Esophagus squamous epithelium (tissue), 5 donors: Measurements from ENCODE around the gene CCDC81. TPM values are rescaled to one million over a fixed set of nuclear protein-coding genes. Genes with fewer than 3 reads are reported as not detected.

ENCODE experiments used
- DNase-seq: peaks from one replicate; lab custom pipeline; 2025; lab: John Stamatoyannopoulos, UW
- H3K27ac ChIP-seq, 4 donors: fragments of 200-600 bp; sonication (generic); one replicate each; pipeline ENCODE4 v1.5.1; 2016 to 2019; ENCODE audit warnings: mild to moderate bottlenecking in 1 of 4
- H3K27me3 ChIP-seq, 4 donors: fragments of 200-600 bp; sonication (generic); 1 replicate in 3 of 4; 2 replicates in 1 of 4; pipeline versions ENCODE4 v1.5.1 to v1.6.0; 2017 to 2021; ENCODE audit warnings: antibody characterized with exemption in 1 of 4
- H3K36me3 ChIP-seq, 3 donors: fragments of 200-600 bp; sonication (generic); one replicate each; pipeline ENCODE4 v1.5.1; 2016 to 2019
- H3K4me1 ChIP-seq, 3 donors: fragments of 200-600 bp; sonication (generic); one replicate each; pipeline ENCODE4 v1.5.1; 2017 to 2019
- H3K4me3 ChIP-seq, 4 donors: fragments of 200-600 bp; sonication (generic); 1 replicate in 3 of 4; 2 replicates in 1 of 4; pipeline ENCODE4 v1.5.1; 2016 to 2019; ENCODE audit warnings: mild to moderate bottlenecking in 2 of 4, moderate library complexity in 1 of 4
- H3K9me3 ChIP-seq, 3 donors: fragments of 200-600 bp; sonication (generic); one replicate each; pipeline ENCODE4 v1.5.1; 2016 to 2019
- POLR2A ChIP-seq, 4 donors: fragments of 450-650 bp; IDR thresholded peaks; one replicate each; pipeline ENCODE4 v1.6.1; 2017; ENCODE audit warnings: antibody characterized with exemption in 4 of 4, mild to moderate bottlenecking in 4 of 4, moderate library complexity in 3 of 4
- WGBS, 2 donors: methylation state at CpG; one replicate each; pipeline ENCODE4 v1.1.5; 2018; 5-methylcytosine and 5-hydroxymethylcytosine counted together
- intact Hi-C: fragments of 100-400 bp; cut with DNase I; formaldehyde crosslinking; loops from one replicate; pipeline ENCODE4 v1.15.0; 2022
- total RNA-seq, 4 donors: library from RNA; depleted of rRNA; stranded (reverse); fragments of >200 nt; gene quantifications; one replicate each; pipeline ENCODE4 v1.1.0, GENCODE V29; 2016
- TF ChIP-seq, protein P1 (sequence below), 6 experiments: fragments of 450-650 bp in 4 of 6; fragments of 200-600 bp in 2 of 6; sonication (generic) in 2 of 6; IDR thresholded peaks; one replicate each; pipeline ENCODE4 v1.5.1; 2016 to 2019; ENCODE audit warnings: antibody characterized with exemption in 6 of 6, mild to moderate bottlenecking in 4 of 6, moderate library complexity in 4 of 6
- donor health status: DM: yes; HTN: yes; CAD: no.

CCDC81 gene
- total RNA-seq, 4 donors from 2014 or later: 0.23 to 0.66 (median 0.57) TPM; not detected in 1

DNA sequence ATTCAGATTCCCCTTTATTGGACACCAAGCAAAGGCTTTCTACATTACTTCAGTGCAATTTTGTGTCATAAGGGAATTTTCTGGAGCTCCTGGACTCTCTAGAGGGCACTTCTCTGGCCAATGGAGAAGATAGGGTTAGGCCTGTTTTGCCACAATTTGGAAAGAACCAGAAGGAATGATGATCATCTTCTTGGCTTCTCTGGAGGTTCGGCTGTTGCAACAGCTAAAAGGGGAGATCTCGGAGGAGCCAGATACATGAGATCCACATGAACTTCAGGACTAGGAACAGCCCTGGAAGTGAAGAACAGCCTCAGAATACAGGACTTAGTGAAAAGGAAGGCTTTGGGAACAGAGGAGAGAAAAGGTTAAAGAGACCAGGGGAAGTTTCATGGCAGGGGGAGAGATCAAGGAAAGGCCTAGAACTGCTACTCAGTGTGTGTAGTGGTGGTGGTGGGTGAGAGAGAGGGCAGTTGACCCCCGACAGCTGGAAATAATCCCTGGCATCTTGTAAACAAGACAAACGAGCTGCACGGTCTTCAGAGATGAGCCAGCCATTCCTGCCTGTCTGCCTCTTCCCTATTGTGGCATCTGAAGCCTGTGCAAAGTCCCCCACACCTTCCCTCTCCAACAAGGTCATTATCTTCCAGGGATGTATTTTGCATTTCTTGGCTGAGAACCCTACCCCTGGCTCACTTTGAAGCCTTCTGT lies 83.8 kb downstream of the CCDC81 start:
- DNase-seq: no peak
- intact Hi-C loops: loop anchor here (10.0 kb wide), 1 partner anchor 156 kb away; no protein-coding TSS in a partner anchor
- no peaks in the 10 kb centered on the region for H3K27me3 ChIP-seq
- no peaks in the 10 kb centered on the region for H3K9me3 ChIP-seq
- H3K4me1 ChIP-seq: peaks cover 0 to 31% (median 7%) of the 10 kb centered on the region in 3 donors
- H3K36me3 ChIP-seq: no peaks in the 10 kb centered on the region
- 72 to 74% methylated on average over 5 of the region's 5 CpGs for WGBS, 2 donors
- TF ChIP-seq POLR2A (IDR thresholded peaks at IDR 0.05): no peak
- TF ChIP-seq, protein P1, sequence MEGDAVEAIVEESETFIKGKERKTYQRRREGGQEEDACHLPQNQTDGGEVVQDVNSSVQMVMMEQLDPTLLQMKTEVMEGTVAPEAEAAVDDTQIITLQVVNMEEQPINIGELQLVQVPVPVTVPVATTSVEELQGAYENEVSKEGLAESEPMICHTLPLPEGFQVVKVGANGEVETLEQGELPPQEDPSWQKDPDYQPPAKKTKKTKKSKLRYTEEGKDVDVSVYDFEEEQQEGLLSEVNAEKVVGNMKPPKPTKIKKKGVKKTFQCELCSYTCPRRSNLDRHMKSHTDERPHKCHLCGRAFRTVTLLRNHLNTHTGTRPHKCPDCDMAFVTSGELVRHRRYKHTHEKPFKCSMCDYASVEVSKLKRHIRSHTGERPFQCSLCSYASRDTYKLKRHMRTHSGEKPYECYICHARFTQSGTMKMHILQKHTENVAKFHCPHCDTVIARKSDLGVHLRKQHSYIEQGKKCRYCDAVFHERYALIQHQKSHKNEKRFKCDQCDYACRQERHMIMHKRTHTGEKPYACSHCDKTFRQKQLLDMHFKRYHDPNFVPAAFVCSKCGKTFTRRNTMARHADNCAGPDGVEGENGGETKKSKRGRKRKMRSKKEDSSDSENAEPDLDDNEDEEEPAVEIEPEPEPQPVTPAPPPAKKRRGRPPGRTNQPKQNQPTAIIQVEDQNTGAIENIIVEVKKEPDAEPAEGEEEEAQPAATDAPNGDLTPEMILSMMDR (IDR thresholded peaks at IDR 0.05): no peak
- H3K27ac ChIP-seq: peak overlapping the region; percentile 11 to 71 (median 45)
- no peak overlapping the region for H3K4me3 ChIP-seq

DNA sequence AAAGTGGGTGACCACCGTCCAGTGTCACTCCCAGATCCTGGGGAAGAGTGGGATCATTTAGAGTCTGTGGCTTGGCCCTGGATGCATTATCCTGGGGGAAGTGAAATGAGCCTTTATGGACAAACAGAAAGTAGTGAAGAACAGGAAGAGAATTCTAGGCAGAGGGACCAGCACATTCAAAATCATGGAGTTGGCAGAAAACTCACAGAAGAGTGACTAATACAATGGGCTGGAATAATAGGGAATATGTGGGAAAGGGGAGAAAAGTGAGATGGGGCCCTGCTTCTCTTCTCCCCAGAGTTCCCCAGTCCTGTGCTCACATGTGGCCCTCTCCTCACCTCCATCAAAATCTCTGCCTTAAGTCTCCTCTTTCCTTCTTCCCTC lies 84.3 kb downstream of the CCDC81 start:
- intact Hi-C loops: loop anchor here (10.0 kb wide), 1 partner anchor 156 kb away; no protein-coding TSS in a partner anchor
- peaks cover 0 to 31% (median 7%) of the 10 kb centered on the region in 3 donors for H3K4me1 ChIP-seq
- peak overlapping the region; percentile 11 to 71 (median 45) for H3K27ac ChIP-seq
- DNase-seq: no peak
- no peaks in the 10 kb centered on the region for H3K9me3 ChIP-seq
- WGBS, 2 donors: 63 to 100% methylated on average over 1 of the region's 1 CpG
- no peak for TF ChIP-seq POLR2A (IDR thresholded peaks at IDR 0.05)
- no peaks in the 10 kb centered on the region for H3K27me3 ChIP-seq
- H3K4me3 ChIP-seq: no peak overlapping the region
- H3K36me3 ChIP-seq: no peaks in the 10 kb centered on the region

DNA sequence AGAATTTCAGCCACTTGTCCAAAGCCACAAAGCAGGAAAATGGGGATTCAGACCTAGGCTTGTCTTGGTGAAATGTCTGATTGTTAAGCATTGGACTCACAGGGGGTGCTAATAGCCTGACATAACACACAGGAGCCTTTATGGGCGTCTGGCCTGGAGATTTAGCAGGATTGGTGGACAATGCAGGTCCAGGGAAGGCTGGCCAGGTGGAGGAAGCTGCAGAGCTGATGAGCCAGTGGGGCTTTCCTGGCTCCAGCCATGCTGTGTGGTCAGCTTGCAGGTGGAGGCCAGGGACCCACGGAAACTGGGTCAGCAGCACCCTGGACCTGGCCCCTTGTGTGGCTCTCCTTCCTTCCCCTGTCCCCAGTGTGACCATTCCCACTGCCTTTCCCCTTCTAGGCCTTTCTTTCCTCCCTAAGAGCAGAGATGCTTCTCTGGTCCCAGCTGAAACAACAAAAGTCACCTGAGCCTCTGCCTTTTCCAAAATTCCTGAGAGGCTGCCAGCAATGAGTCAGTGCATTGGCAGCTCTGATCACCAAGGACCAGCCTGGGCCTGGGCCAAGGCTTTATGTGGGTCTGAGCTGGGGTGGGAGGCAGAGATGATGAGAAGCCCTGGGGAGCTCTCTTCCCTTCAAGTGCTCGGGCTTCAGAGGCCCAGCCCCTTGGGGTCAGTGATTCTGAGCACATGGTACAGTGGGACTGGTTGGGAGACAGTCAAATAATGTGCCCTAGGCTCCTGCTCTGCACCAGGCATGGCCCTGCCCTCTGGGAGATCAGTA lies 85.2 kb downstream of the CCDC81 start:
- H3K4me1 ChIP-seq: peaks cover 0 to 31% (median 7%) of the 10 kb centered on the region in 3 donors
- no peaks in the 10 kb centered on the region for H3K27me3 ChIP-seq
- H3K4me3 ChIP-seq: no peak overlapping the region
- intact Hi-C loops: loop anchor here (10.0 kb wide), 1 partner anchor 155 kb away; no protein-coding TSS in a partner anchor
- no peak for DNase-seq
- no peak for TF ChIP-seq POLR2A (IDR thresholded peaks at IDR 0.05)
- TF ChIP-seq, protein P1 (IDR thresholded peaks at IDR 0.05): no peak
- H3K9me3 ChIP-seq: no peaks in the 10 kb centered on the region
- H3K27ac ChIP-seq: peak overlapping the region in 3 of 4 donors; percentile 52 to 71 (median 58)
- H3K36me3 ChIP-seq: peaks cover 0 to 1% (median 0%) of the 10 kb centered on the region in 3 donors
- 21 to 61% methylated on average over 2 to 3 of the region's 3 CpGs for WGBS, 2 donors

DNA sequence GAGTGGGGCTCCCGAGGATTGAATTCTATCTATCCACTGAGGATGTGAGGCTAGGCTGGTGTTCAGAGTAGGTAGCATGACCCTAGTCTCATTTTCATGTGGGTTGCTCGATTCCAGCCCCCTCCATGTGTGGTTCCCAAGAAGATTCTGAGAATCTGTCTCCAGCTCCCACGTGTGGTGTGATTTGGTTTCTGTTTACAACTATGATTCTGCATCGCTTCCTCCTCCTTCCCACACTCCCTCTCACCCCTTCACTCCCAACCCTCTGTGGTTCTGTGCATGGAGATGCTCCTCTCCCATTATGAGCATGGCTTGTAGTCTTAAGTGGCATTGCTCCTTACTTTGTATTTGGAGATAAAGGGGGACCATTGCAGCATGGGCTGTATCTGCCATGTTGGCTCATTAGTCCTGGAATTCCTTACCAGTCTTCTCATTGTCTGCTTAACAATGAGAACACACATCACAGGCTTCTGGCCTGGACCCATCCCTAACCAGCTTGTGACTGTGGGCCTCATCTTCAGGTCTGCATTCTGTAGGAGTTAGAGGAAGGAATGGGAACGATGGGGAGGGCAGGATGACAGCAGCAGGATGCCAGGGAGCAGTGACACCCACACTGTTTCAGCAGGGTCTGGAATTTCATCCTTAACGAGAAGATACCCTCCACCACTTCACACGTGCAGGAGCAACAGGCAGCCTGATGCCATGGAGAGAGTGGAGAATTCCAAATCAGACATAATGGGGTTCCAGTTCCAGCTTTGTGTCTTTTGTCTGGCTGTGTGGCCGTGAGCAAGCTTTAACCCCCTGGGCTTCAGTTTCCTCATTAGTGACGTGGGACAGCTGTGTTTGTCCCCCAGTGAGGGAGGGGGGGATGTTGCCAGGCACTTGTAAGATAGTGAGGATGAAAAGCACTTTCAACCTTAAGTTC lies 86.0 kb downstream of the CCDC81 start:
- TF ChIP-seq, protein P1 (IDR thresholded peaks at IDR 0.05): no peak
- TF ChIP-seq POLR2A (IDR thresholded peaks at IDR 0.05): no peak
- H3K4me1 ChIP-seq: peaks cover 0 to 31% (median 7%) of the 10 kb centered on the region in 3 donors
- H3K27ac ChIP-seq: peak overlapping the region in 2 of 4 donors; percentile 52 to 71
- intact Hi-C loops: no loop called here
- DNase-seq: no peak
- peaks cover 0 to 7% (median 0%) of the 10 kb centered on the region in 3 donors for H3K36me3 ChIP-seq
- no peaks in the 10 kb centered on the region for H3K9me3 ChIP-seq
- H3K4me3 ChIP-seq: no peak overlapping the region
- H3K27me3 ChIP-seq: no peaks in the 10 kb centered on the region
- 62 to 70% methylated on average over 9 of the region's 9 CpGs for WGBS, 2 donors

DNA sequence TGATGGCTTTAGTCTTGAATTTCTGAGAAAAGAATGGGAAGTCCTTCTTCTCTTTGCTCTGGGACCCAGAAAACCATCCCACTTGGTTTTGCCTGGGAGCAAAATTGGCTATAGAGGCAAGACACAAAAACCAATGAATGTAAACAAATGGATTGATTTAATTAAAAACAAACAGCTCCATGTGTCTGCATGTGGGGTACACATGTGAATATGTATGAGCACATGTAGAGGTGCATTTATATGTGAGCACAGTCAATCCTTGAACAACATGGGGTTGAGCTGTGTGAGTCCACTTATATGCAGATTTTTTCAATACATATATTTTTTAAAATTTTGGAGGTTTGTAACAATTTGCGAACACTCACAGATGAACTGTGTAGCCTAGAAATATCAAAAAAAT lies 87.2 kb downstream of the CCDC81 start:
- 96 to 100% methylated on average over 1 of the region's 1 CpG for WGBS, 2 donors

More for the DNA sequence above, 87.2 kb downstream of the CCDC81 start:
- intact Hi-C loops: no loop called here
- no peak overlapping the region for H3K4me3 ChIP-seq
- TF ChIP-seq, protein P1 (IDR thresholded peaks at IDR 0.05): no peak
- no peak for TF ChIP-seq POLR2A (IDR thresholded peaks at IDR 0.05)
- H3K27me3 ChIP-seq: no peaks in the 10 kb centered on the region
- DNase-seq: no peak
- H3K9me3 ChIP-seq: no peaks in the 10 kb centered on the region
- H3K27ac ChIP-seq: no peak overlapping the region
- H3K36me3 ChIP-seq: peaks cover 0 to 7% (median 0%) of the 10 kb centered on the region in 3 donors
- H3K4me1 ChIP-seq: peaks cover 0 to 23% (median 7%) of the 10 kb centered on the region in 3 donors
